Measurements from ENCODE around the gene TASP1.
A peak's percentile ranks its signal among the peaks of the same experiment; 100 is the strongest.
"Not testable (repeated sequence)": the region's sequence is repeated elsewhere in the genome, so short reads cannot be mapped to it uniquely, and the experiment has no call there.

The TASP1 gene, protein sequence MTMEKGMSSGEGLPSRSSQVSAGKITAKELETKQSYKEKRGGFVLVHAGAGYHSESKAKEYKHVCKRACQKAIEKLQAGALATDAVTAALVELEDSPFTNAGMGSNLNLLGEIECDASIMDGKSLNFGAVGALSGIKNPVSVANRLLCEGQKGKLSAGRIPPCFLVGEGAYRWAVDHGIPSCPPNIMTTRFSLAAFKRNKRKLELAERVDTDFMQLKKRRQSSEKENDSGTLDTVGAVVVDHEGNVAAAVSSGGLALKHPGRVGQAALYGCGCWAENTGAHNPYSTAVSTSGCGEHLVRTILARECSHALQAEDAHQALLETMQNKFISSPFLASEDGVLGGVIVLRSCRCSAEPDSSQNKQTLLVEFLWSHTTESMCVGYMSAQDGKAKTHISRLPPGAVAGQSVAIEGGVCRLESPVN

DNA sequence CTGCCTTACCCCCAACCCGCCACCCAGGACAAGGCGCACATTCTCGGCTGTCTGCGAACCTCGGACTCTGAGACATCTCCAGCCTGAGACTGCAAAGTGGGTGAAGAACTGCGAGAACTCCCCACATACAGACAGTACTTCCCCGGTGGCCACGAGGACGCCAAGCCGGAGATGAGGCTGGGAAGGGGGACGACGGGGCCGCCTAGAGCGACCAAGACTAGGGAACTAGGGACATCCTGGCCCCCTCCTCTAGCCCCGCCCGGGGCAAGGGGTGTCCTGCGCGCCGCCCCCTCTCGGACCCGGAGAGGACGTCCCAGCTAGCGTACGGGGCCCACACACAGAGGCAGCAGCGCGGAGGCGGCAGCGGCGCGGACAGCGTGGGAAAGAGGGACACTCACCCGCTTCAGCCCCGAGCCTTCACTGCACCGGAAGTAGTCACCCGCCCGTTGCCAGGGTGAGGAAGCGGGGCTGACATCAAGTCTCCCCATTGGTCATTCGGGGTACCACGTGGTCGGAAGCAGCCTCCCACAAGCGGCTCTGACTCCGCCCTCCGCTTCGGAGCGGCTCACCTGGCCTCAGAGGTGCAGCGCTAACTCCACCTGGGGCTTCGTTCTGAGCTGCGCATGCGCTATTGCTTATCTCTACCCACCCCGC lies at the start of gene TASP1:
TASP1 (minus strand) TSS at position 437 of the 654 bp plus-strand sequence. CDS start 8,854 bp downstream, outside the sequence.
- peak; percentile 98 for DNase-seq

DNA sequence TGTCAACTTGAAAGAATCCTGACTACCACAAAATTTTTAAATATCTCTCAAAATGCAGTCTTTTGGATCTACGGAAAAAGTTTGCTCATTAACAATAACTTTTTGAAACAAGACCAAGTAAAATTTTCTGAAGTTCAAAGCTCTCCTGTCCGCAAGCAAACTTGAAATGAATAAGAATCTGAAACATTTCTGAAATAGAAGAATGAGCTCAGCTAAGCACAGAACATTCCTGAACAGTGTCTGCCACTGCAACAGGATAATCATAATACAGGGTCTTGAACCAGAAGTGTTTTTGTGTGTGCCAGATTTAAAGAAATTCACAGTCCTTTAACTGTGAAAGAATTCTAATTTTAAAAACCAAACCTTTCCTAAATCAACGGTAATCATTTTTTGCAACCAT lies 49.1 kb upstream of the TASP1 start:
- DNase-seq = no peak

DNA sequence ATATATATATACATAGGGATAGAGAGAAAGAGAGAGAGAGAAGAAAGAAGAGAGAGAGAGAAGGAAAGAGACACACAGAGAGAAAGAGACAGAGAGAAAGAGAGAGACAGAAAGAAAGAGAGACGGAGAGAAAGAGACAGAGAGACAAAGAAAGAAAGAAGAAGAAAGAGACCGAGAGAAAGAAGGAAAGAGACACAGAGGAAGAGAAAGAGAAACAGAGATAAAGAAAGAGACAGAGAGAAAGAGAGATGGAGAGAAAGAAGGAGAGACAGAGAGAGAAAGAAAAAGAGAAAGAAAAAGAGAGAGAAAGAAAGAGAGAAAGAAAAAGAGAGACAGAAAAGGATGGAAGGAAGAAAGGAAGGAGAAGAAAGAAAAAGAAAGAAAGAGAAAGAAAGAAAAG lies 46.9 kb upstream of the TASP1 start:
- DNase-seq = no peak

DNA sequence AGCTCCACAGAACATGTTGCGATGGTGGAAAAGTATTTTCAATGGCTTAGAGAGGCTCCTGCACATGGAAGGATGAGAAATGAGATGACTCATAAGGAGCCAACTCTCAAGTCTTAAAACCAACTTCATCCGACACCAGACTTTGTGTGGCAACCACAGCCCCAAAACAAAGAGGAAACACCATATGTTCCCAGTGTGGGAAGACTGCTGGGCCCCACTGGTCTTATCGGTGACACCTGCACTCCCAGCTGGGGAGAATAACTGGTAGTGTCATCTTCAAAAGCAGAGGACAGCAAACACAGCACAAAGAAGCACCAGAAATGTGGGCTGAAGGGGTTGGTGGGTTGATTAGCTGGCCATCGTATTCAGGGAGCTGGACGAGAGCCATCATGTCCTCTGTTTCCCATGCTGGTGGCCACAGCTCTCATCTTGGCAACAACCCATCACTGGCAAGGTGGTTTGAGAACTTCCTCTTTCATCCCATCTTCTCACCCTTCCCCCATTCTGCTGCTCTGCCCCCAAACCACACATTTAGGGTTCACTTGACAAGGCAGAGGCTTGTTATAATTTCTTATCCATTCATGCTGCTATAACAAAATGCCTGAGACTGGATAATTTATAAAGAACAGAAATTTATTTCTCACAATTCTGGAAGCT lies 46.0 kb upstream of the TASP1 start:
- no peak for DNase-seq

DNA sequence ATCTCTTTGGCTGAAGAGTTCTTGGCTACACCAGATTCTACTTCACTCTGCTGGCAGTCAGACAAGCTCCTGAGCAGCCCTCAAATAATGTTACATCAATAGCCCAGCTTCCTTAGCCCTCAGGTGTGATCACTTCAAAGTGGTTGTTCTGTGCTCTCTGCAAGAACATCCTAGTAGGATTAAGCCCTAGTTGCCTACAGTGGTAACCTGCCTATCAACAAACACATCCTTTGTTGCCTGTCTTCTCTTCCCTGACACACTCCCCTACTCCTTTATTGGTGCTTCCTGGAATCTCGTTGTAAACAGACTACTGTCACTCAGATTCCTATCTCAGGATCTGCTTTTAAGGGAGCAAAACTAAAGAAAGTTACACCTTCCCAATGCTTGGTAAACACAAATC lies 45.1 kb upstream of the TASP1 start:
- no peak for DNase-seq

DNA sequence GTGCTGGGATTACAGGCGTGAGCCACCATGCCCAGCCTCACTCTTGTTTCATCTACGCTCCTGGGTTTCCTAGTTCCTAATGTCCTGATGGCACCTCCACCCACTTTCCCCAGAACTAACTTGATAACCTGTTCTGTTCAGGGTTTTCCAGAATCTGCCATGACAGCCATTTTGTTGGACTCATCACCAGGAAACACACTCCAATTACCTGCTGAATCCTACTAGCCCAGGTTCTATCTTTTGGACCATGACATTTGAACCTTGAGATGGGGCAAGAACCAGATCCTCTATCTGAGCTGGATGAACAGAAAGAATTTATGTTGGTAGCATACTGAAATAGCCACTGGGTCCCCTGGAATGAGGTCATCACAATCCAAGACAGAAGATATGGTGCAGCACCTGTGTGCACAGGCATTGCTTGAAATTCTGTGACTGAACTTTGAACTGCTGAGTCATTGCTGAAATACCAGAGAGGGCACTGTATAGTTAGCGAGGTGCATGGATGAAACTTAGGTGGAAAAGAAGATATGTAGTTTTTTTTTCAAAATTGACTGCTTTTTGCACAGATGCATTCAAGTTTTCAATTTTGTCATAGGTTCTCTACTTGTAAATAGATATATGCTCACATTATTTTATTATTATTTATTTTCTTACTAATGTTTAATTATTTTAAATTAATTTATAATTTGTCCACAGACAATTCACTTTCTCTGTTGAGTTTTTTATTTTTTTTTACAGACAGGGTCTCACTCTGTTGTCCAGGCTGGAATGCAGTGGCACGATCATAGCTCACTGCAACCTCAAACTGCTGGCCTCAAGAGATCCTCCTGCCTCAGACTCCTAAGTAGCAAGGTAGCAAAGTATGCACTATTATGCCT lies 42.8 kb upstream of the TASP1 start:
- DNase-seq = no peak

DNA sequence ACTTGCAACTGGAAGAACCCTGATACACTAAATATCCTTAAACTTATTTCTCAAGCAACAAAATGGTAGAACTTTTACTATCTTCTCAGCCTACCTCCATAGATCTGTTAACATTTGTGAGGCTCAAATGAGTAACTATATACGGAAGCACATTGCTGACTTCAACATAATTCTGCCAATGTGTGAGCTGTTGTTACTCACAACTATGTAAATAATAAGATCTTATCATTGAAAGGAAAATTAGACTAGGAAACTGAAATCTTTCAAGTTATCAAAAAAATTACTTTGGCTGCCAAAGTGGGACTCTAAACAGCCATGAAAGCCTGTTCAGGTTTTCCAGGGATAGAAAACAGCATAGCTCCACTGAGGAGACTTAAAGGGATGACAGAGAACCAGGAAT lies 40.2 kb upstream of the TASP1 start:
- DNase-seq = no peak

DNA sequence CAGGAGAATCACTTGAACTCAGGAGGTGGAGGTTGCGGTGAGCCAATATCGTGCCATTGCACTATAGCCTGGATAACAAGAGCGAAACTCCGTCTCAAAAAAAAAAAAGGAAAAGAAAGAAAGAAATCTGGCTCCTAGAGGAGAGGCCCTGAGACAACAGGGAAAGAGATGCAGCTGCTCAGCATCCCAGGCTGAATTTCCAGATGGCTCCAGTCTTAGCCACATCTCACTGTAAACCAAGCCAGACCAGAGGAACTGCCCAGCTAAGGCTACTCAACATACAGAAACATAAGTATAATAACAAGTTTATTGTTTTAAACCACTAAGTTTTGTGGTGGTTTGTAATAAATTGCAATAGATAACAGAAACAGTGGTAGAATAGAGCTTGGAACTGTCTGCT lies 38.5 kb upstream of the TASP1 start:
- no peak for DNase-seq

DNA sequence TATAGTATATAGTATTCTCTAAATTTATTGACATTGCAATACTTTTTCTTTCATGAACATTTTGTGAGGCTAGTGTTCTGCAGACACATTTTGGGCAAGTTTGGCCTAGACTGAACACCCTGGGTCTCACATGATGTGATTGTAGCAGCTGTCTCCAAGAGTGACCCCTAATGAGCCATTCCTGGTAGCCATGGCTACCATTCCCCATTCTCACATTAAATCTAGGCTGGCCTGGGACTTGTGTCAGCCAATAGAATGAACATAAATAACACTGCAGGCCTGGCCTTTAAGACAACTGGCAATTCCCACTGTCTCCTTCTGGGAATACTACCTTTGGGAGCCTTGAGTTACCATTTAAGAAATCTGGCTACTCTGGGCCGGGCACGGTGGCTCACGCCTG lies 38.0 kb upstream of the TASP1 start:
- no peak for DNase-seq

DNA sequence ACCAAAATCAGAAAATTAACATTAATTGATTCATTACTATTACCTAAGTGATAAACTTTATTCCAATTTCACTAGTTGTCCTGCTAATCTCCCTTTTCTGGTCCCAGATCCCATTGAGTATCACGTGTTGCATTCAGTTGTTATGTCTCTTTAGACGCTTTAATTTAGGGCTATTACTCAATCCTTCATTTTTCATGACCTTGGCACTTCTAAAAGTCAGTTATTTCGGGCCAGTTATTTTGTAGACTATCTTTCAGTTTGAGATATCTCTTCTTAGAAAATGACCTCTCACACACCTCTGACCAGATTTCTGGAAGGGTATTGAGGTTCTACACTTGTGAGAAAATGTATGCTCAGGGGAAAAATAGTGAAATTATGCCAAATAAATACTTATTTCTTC lies 34.0 kb upstream of the TASP1 start:
- DNase-seq = no peak

DNA sequence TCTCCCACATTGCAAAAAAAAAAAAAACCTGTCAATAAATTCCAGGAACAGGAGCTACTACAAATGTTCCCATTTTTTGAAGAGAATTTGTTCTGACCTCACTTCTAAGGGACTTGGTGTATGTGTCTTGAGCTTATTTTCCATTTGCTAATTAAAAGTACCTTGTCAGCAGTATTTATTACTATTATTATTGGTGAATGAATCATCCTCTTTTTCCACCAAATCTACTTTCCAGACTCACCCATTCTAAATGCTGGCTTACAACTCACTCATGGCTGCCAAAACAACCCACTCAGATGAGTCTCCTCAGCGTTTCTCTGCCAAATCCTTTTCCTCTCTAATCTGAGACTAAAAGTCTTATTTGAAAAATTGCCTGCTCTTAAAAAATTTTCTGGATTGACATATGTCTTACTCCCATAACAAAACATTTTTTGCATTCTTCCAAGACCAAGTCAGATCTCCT lies 33.2 kb upstream of the TASP1 start:
- no peak for DNase-seq

DNA sequence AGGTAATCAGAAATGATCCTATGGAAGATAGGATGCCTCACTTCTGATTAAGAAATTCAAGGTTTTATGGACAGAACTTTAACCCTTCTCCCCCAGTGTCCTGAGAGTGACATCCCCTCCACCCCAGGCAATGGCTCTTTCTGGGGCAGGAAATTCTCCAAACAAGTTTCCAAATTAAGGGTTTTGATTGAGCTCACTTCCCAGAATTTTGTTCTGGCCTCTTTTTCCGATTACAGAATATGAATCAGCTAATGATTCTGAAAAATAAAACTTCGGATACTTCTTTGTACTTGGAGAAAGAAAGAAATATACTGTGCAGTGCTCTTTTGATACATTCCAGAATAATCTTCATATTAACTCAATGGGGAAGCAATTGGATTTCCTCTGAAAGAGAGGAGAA lies 32.8 kb upstream of the TASP1 start:
- DNase-seq = no peak

DNA sequence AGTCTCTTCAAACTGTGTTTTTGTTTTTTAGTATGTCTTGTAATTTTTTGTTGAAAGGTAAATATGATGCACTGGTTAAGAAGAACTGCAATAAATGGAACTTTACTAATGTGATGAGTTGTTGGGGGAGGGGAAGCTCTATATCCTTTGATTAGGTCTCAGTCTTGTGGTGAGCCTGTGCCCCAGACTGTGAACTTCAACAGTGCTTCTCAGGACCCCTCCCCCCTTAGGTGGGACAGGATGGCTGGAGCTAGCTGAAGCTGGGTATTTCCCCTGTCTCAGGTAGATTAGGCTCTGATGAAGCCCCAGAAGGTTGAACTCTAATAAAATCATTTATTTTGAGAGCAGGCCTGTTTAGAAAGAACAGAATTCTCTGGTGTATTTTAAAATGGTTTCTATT lies 31.4 kb upstream of the TASP1 start:
- DNase-seq = no peak

DNA sequence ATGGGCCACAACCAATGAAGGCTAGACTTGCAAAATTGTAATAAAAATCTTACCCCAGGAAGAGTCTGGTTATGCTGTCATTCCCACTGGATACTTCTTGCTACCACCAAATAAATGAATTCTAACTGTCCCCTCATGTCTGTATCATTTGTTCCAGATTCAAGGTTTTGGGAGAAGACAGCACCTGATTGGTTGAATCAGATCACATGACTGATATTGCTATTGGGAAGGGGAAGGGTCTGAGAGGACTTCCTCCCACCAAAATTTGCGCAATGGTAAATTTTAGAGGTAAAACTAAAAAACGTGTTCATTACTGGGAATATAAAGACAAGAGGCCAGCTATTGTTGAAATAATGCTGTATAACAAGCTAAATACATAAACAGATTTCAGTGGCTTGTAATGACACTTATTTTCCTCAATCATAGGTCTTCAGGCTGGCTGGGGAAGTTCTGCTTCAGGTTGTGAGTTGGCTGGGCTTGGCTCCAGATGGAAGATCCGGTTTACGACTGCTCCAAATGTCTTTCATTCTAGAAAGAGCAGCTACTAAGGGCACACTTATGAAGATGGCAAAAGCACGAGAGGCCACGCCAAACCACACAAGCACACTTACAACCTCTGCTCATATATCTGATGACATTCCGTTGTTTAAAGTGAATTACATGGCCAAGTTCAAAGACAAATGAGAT lies 27.1 kb upstream of the TASP1 start:
- no peak for DNase-seq

DNA sequence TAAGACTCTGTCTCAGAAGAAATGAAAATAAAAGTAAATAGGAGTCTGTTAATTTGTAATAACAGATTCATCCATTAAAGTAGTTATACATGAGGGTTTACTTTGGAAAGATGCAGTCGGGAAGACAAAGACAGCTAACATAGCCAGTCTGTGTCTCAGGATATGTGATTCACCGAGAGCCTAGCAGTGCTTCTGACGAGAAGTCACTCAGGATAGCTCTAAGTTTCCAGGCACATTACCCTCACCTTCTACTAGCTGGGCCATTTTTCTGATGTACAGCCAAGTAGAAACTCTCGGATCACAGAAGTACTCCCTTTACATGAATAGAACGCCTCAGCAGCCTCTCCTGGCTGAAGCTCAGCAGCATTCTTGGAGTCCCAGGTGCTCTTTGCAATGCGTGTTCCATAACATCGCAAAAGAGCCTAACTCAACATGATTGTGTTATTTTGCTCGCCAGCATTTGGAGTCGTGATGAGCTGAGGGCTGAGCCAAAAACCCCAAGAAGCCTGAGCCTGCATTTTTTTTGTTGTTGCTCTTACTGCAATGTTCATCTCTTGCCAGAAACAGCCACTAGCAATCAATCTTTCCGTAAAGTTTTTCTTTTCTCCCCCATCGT lies 22.4 kb upstream of the TASP1 start:
- no peak for DNase-seq

DNA sequence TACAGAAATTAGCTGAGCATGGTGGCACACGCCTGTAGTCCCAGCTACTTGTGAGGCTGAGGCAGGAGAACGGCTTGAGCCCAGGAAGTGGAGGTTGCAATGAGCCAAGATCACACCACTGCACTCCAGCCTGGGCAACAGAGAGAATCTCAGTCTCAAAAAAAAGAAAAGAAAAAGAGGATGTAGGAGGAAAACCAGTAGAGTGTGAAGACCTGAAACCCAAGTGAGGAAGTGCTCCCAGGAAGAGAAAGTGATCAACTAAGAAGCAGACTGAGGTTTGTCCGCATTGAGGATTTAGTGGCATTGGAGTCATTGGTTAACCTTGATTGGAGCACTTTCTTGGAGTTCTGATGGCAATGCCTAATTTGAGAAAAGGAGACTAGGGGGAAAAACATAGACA lies 20.6 kb upstream of the TASP1 start:
- DNase-seq = no peak

DNA sequence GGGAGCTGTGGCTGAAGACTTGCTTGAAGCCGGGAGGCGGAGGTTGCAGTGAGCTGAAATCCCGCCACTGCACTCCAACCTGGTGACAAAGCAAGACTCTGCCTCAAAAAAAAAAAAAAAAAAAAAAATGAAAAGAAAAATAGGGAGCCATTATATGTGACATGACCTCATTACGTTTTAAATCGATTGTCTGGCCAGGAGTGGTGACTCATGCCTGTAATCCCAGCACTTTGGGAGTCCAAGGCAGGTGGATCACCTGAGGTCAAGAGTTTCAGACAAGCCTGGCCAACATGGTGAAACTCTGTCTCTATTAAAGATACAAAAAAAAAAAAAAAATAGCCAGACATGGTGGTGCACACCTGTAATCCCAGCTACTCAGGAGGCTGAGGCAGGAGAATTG lies 19.3 kb upstream of the TASP1 start:
- not testable (repeated sequence) for DNase-seq

DNA sequence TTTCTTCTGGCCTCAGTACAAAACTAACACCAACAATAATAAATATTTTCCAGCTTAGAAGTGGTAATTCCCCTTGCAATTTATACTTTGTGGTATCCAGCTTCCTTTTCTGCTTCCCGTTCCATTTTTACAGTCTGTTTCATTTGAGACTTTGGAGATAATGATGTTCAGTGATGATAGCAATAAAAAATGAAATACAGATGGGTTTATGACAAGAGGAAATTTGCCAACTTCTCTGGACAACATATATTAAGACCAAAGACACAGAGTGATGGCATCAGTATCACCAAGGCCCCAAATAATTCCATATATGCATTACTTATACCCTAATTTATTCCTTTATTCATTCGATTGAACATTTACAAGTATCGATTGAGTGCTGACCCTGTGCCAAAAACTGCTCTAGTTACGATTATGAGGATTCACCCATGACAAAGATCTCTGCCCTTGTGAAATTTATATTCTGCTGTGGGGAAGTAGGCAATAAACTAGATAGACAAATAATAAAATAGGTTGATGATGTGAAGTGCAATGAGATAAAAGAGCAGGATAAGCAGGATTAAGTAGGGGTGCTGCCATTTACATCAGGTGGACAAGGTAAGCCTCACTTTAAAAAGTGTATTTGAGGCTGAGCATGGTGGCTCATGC lies 18.1 kb upstream of the TASP1 start:
- DNase-seq = no peak

DNA sequence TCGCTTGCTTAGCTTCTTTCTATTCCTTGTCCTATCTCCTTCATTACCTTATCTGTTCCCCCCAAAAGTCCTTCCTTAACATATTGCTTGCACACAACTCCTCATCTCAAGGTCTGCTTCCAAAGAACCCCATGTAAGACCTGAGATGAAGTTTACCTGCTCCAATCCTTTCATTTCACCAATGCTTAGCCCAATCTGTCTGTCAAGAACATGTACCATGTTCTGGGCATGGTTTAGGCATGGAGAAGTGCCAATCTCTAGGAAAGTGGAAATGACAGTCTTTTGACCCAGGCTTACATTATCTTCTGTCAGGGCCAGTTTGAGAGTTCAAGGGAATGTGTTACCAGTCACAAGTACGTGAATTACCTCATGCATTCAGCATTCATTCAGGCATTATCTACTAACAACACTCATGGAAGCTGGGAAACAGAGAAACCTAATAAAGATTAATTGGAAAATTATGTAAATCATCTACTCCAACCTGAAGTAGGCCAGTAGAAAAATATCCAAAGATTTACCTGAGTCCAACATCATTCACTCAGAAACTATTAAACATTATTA lies 15.8 kb upstream of the TASP1 start:
- no peak for DNase-seq

DNA sequence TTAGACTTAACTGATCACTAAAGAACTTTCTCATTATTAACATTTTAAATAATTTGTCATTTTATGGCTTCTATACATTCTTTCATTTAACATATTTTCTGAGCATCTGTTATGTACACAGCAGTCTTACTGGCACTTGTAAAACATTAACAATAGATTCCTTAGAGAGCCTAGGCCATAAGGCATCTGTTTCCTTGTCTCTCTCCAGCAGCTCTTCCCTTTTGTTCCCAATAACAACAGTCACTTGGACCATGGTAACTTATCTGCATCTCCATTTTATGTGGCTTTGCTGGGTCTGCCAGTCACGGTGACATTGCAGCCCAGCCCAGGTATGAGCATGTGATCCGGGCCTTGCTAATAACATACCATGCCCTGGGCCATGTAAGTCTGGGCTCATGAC lies 11.7 kb upstream of the TASP1 start:
- no peak for DNase-seq
